Measurements from ENCODE around the gene TMEM115.

TMEM115 gene

DNA sequence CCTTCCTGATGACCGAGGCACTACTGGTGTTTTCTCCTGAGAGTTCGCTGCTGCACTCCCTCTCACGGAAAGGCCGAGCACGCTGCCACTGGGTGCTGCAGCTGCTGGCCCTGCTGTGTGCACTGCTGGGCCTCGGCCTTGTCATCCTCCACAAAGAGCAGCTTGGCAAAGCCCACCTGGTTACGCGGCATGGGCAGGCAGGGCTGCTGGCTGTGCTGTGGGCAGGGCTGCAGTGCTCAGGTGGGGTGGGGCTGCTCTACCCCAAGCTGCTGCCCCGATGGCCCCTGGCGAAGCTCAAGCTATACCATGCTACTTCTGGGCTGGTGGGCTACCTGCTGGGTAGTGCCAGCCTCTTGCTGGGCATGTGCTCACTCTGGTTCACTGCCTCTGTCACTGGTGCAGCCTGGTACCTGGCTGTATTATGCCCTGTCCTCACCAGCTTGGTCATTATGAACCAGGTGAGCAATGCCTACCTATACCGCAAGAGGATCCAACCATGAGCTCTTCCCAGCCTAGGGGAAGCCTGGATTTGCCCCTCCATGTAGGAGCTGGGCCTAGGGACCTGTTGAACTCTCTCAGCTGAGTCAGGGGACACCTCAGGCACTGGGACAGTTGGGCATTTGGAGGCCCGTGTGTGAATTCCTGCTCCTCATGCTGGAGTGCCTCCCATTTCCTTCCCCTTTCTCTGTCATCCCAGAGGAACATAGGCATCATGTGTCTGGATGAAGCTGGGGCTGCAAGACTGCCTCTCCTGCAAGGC is 5.9 kb downstream of the TMEM115 start:
- no peak for DNase-seq (ENCODE audit: low read depth, low spot score)

DNA sequence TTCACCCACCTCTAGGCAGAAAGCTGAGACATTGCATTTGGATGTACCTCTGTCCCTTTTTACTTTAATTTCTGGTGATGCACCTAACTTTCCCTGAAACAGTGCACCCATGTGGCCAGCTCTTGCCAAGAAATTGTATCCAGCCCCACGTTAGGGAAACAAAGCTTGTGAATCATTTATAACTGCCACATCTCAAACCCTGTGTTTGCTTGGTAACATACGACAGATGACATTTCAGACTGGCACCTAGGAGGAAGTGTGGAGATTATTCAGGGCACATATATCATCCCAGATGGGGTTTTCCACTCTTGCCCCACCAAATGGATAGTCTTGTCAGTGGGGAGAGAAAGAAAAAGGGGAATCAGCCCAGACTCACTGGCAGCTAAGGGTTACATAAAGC is 6.5 kb downstream of the TMEM115 start:
- DNase-seq (ENCODE audit: low read depth, low spot score), result no peak

DNA sequence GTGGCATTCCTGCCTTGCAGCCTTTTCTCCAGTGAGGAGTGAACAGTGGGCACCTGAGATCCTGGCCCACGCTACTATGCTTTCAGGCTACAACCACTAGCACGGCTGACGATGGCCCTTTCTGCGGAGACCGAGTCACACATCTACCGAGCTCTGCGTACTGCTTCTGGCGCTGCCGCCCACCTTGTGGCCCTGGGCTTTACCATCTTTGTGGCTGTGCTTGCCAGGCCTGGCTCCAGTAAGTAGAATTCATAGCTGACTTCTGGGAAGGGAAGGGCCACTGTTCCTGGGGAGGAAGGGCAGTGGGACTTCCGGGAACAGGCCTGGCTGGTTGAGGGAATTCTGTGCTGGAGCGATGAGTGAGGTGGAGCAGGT is 8.0 kb downstream of the TMEM115 start:
- DNase-seq (ENCODE audit: low read depth, low spot score), result no peak

DNA sequence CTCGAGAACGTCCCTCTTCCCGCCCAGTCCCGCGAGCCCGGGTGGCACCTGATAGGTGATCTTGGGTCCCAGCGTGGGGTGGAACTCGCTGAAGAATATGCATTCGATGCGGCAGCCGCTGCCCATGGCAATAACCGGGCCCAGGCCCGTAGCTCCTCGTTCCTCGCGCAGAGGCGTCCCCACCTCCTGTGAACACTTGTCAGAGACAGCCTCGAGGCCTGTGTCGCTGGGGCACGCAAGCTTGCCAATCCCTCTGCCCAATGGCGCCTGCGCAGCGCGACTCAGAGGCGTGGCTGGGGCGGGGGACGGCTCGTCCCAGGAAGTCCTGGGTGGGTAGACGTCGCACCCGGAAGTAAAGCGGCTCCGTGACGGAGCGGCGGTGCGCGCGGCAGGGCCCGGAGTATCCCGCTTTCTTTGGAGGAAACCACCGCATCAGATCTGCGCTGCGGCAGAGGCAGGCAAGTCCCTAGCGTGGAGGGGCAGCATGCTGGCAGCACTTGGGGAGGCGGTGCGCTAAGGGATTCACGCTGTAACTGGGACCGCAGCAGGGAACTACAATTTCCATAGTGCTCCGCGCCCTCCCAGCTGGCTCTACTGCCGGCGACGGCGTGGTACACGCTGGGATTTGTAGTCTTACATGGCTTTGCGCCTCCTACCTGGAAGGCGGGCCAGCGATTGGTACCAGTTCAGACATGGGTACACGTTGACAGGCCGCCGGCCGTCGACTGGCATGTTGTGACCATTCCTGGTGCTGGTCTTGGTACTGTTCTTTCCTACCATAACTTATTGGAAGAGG is 8.6 kb downstream of the TMEM115 start, which contains the start of the genes CYB561D2 and NPRL2:
Gene CYB561D2, plus strand, starts transcription at position 336 of the 796 bp plus-strand sequence. CDS start 572 bp downstream, outside the sequence.
Gene NPRL2, minus strand, starts transcription at position 249 of the 796 bp plus-strand sequence. Its CDS starts 123 bp downstream, at position 126.
- DNase-seq (ENCODE audit: low read depth, low spot score), result no peak

DNA sequence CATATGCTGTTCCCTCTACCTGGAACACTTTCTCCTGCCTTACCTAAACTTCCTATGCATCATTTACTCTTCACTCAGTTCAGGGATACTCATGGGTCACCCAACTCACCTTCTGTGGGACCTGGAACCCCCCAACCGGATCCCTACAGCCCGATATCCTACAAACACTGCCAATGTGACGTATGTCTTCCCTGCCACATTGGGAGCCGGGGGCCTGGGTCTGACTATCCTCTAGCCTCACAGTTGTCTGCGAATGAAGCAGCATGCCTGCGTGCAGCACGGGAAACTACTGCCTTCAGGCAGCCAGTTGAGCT is 9.2 kb downstream of the TMEM115 start:
- no peak for DNase-seq (ENCODE audit: low read depth, low spot score)

DNA sequence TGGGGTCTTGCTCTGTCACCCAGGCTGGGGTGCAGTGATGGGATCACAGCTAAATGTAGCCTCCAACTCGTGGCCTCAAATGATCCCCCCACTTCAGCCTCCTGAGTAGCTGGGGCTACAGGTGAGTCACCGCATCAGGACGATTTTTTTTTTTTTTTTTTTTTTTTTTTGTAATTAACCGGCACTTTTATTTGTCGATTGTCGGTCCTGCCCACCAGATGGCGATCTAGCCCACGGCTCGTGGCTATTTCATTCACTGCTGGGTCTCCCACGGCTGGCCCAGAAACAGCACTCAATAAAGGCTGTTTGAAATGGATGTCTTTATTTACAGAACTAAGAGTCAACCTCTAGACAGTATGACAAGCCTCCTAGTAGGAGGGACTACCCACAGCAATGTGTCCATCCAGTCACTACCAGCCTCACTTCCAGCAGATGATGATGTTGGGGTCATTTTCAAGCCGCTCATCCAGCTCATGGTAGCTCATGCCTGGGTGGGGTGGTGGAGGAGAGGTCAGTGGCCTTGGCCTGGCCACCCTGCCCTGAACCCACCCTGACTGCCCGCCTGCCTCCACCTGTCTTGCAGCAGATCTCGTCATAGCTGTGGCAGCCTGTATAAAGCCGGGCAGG is 12.0 kb downstream of the TMEM115 start:
- no peak for DNase-seq (ENCODE audit: low read depth, low spot score)

DNA sequence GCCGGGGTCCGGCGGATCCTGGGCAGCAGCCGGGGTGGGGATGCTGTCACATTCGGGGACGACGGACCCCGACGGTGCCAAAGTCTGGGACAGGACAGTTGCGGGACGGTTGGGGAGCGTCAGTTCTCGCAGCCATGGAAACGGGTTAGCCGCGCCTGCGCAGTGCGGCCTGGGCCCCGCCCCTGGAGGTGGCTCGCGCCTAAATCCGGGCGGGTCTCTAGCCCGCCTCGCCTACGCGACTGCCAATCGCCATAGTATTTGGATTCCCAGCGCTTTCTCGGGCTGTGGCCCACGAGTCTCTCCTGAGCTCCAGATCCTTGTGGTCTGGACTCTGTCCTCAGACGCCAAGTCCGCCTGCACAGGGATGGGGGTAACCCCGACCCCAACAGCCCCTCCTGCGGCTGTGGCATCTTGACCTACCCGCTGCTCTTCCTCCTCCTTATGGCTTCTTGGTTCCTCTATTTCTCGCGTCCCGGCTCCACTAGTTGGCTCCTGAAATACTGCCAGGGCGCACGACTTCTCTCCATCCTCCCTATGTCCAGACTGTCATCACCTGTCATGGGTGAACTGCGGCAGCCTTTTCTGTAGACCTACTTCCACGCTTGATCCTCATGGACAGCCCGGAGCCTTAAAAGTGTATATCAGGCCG is 13.6 kb downstream of the TMEM115 start, which contains the start of gene ZMYND10:
Gene ZMYND10, minus strand, starts transcription at position 147 of the 649 bp plus-strand sequence. CDS start 153 bp downstream, outside the sequence.
- no peak for DNase-seq (ENCODE audit: low read depth, low spot score)

DNA sequence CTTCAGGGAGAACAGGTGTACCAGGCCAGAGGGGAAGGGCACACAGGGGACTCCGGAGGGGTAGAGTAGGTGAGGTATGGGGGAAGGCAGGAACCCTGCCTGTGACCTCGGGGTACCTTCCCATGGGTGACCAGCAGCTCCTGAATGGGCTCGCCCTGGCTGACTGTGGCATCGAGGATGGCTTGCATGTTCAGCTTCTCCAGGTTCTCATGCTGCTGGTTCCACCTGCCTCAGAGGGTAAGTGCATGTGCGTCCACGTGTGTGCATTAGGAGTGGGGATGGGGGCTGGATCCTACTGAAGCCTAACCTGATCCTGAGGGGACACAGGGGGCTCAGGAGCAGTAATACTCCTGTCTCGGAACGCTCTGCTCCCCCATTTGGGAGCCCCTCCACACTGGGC is 14.3 kb downstream of the TMEM115 start:
- DNase-seq (ENCODE audit: low read depth, low spot score), result no peak

DNA sequence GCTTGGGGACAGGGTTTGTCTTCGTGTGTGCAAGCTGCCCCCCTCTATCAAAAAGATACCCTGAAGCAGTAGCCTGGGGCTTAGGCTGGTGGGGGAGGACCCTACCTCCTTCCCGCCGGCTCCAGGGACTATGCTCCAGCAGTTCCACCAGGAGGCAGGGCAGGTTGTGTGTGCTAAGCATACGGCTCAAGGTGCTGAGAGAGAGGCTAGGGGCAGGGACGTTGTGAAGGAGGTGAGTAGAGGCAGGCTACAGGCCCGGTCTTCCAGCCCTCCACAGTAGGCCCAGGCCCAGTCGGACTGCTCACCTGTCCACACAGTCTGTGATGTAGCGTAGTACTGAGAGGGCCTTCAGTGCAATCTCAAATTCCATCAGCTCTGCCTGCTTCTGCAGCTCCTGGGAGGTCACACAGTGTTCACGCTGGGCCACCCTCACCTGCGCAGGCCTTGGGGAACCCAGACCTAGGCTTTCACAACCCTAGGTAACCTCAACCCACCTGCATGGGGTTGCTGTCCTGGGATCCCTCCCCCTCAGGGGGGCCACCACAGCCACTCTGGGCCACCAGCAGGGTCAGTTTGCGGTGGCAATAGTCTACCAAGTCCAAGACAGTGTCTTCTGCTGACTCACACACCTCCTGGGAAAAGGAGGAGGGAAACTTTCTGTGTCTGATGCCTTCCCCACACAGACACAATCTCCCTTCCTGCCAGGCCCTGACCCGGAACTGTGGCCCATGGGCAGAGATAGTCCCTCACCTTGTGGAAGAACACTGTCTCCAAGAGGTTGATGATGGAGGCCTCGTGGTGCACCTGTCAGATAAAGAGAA is 16.3 kb downstream of the TMEM115 start:
- no peak for DNase-seq (ENCODE audit: low read depth, low spot score)

DNA sequence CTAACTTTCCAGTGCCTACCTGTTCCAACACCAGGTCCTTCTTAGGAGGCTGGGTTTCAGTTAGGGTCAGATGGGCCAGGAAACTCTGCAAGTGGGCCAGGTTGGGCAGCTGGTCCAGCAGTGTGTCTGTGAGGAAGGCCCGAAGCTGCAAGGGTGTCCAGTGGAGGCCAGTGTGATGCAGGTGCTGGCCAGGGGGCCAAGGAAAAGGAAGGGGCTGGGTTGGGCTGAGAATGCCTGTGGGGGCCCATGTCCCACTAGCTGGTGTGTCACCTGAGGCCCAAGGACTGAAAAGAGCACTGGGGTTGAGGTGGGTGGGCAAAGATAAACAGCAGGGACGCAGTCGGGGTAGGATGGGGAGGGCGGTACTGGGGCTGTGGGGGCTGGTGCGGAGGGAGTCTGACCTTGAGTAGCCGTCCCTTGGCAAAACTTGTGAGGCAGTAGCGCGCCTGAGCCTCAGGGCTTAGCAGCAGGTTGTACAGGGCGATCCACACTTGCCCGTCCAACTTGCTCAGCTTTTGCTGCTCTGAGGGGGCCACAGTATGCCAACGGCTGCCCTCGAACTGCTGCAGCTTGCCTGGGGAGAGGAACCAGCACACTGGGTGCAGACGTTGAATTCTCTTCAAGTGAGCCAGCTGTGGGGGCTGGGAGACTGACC is 17.2 kb downstream of the TMEM115 start:
- DNase-seq (ENCODE audit: low read depth, low spot score), result no peak

DNA sequence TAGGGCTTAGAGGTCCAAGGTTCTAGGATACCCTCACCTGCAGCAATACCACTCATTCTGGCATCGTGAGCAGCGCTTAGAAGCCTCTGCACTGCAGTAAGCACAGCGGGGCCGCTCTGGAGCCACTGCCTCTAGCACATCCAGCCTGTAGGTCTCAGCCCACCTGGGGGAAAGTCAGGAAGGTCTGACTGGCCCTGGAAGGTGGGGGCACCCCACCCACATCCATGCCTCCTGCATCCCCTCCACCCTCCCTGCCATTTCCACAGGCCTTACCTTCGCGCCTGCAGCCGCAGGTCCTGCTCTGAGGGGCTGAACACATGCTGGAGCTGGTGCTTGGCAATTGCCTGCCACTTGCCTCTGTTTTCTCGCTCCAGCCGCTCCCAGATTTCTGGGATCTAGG is 17.8 kb downstream of the TMEM115 start:
- DNase-seq (ENCODE audit: low read depth, low spot score), result no peak

DNA sequence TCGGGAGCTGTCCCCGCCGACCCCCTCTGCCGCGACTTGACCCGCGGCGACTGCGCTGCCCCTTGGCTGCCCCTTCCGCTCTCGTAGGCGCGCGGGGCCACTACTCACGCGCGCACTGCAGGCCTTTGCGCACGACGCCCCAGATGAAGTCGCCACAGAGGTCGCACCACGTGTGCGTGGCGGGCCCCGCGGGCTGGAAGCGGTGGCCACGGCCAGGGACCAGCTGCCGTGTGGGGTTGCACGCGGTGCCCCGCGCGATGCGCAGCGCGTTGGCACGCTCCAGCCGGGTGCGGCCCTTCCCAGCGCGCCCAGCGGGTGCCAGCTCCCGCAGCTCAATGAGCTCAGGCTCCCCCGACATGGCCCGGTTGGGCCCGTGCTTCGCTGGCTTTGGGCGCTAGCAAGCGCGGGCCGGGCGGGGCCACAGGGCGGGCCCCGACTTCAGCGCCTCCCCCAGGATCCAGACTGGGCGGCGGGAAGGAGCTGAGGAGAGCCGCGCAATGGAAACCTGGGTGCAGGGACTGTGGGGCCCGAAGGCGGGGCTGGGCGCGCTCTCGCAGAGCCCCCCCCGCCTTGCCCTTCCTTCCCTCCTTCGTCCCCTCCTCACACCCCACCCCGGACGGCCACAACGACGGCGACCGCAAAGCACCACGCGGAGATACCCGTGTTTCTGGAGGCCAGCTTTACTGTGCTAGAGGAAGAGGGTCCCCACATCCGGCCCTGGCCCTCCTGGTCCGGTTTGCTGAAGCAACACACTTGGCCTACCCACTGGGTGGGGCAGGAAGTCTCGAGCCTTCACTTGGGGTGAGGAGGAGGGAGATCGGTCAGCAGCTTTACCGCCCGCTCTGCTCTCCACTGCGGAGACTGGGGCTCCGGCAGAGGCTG is 18.6 kb downstream of the TMEM115 start, which contains the start of gene RASSF1:
Gene RASSF1, minus strand, starts transcription at position 389 of the 882 bp plus-strand sequence. Its CDS starts 31 bp downstream, at position 358.
- no peak for DNase-seq (ENCODE audit: low read depth, low spot score)

DNA sequence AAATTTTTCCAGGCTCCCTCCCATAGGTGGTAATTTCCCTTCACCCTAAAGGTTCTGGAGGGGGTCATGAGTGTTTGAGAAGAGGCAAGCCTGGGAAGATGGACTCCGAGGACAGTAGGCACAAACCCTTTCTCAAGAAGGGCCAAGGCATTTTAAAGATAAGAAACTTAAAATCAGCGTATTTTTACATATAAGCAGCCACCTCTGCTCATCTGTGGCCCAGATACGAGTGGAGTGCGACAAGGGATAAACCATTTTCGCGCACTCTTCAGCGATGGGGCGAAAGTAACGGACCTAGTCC is 19.2 kb downstream of the TMEM115 start:
- DNase-seq (ENCODE audit: low read depth, low spot score), result no peak

DNA sequence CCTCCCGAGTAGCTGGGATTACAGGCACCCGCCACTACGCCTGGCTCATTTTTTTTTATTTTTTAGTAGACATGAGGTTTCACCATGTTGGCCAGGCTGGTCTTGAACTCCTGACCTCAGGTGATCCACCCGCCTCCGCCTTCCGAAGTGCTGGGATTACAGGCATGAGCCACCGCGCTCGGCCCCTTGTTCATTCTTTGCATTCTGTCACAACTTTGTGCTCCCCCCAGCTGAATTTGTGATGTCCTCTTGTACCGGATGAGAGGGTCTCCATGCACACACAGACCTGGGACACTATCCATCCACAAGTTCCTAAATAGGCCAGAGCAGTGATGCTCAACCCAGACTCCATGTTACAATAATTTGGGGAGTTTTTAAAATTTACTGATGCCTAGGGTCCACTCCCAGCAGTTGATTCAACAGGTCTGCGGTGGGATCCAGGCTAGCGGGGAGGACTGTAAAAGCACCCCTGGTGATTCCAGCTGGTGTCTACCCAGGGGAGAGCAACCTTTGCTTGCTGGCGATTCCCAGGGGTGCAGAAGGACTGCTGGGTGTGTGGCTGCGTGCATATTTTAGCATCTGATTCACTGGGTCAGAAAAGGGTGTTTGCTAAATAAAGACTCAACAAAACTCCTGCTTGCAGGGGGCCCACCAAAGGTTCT is 19.7 kb downstream of the TMEM115 start:
- no peak for DNase-seq (ENCODE audit: low read depth, low spot score)

DNA sequence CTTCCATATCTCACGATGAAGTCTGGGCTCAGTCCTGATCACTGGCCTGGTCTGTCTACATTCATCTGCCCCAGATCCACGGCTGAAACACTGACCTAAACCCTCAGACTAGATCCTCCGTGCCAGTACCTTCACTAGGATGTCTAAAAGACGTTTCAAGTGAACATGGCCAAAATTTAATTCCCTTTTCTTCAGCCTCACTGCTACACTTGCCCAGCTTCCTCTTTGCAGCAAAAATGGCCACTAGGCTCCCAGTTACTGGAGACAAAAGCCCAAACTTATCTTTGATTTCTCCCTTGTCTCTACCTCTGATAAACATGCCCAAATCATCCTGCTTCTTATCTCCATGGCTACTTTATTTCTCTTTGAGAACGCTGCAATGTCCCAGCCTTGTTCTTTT is 20.4 kb downstream of the TMEM115 start:
- DNase-seq (ENCODE audit: low read depth, low spot score), result no peak

DNA sequence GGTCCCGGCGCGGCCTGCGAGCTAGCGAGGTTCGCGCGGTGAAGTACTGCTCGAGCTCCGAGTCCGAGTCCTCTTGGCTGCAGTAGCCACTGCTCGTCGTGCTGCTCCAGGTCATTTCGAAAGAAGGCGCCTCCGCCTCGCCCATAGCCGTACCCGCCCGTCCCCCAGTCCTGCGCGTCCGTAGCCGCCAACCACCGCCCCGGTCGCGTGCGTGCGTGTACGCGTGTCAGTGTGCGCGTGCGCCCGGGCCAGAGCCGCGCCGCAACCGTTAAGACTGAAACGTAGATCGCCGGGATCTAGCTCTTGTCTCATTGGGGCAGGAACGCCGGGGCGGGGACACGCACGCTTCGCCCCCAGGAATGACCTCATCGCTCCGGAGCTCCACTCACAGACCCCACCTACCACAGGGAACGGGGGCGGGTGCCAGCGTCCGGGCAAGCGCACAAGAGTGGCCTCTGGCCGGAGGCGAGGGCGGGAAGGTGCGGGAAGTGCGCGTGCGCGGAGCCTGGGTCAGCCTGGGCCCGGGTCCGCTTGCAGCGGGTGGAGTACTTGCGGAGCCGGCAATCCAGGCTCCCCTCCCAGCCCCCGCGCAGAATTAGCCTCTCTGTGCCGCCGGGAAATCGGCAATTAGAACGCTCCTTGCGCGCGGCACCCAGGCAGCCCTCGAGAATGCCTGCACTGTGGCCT is 22.0 kb downstream of the TMEM115 start:
- no peak for DNase-seq (ENCODE audit: low read depth, low spot score)

DNA sequence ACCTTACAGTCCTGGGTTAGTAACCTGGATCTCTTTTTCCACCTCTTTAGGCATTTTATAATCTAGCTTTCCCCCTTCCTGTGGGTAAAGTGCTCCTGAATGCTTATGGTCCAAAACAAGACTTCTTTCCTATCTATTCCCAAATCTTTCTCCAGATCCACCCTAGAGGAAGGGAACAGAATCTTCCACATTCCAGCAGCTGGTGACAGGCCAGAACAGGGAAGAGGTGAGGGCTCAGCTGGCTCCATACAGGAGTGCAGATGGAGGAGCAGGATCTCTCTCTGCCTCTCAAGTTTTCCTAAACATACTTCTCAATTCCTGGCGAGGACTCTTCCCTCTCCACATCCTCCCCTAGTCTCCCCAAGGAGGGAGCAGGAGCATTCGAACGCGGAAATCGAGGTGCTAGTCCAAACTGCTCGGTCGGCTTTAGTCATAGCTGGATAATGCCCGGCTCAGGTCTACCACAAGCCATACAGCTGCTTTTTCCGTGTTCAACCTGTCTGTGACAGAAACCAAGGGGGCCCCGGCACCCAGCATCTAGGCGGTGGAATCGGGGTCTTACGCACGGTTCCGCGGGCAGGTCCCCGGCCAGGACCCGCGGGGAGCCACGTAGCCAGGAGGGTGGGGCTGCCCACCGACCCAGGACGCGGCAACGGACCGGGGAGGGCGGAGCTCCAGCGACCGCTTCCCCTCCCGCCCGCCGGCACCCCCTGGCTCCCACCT is 22.7 kb downstream of the TMEM115 start:
- DNase-seq (ENCODE audit: low read depth, low spot score), result no peak
